DMS 273 (cell line): Measurements from ENCODE around the gene SPATA13.
A peak's percentile ranks its signal among the peaks of the same experiment; 100 is the strongest.

Experiments
- DNase-seq: peaks from one replicate; lab custom pipeline; 2025; ENCODE audit not compliant: unreplicated experiment; lab: John Stamatoyannopoulos, UW

The SPATA13 gene

DNA sequence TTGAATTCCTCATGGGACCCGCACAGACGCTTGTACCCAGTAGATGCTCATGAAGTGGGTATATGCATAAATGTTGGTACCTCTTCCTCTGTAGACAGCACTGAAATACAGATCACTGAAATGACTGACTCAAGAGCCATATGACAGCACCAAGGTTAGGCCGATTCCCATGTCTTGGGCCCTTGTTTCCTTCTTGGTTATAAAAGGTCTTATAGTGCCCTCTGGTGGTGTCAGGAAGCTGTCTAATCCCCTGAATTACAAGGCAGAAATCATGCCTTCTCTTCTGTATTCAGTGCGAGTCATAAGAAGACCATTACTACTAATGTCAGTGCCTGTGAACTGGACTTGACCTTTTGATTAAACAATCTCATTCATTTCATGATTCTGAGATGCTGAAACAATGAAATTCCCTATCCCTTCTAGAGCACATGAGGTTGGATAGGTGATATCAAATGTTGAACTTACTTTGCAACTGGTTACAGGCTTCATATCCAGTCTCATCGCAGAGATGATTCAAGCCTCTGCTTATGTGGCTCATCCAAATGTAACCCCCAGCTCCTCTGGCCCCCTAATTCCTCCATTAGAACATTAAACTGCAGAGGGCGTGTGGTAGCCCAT is 59.7 kb downstream of the SPATA13 start:
- peak; percentile 84 for DNase-seq

DNA sequence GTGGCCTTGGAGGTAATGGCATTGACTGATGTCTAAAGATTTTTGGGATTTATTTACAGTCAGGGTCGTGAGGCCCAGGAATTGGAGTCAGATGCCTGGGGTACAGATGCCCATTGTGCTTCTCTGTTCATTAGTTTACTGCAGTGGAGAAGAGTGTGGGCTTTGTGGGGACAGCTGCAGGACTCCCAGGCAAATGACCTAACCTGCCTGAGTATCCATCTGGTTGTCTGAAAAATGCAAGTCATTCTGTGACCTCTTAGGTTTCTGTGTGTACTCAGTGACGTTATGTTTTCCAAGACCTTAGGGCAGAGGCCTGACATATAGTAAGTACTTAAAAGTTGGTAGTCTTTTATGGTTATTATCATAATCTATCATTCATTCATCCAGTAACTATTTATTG is 60.5 kb downstream of the SPATA13 start:
- DNase-seq, result peak; percentile 2

DNA sequence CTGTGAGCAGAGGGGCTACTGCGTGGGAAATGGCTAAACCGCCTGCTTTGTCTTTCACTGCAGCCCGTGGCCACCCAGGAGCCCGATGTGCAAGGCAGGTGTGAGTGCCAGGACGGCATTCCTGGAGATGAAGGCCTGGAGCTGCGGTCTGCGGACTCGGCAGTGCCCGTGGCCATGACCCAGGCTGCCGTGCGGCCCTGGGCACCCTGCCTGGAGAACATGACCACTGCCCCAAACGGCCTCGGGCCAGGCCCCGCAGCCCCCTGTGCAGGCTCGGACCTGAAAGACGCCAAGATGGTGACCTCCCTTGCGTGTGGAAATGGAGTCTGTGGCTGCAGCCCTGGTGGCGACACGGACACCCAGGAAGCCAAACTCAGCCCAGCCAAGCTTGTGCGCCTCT is 62.2 kb downstream of the SPATA13 start:
- no peak for DNase-seq

DNA sequence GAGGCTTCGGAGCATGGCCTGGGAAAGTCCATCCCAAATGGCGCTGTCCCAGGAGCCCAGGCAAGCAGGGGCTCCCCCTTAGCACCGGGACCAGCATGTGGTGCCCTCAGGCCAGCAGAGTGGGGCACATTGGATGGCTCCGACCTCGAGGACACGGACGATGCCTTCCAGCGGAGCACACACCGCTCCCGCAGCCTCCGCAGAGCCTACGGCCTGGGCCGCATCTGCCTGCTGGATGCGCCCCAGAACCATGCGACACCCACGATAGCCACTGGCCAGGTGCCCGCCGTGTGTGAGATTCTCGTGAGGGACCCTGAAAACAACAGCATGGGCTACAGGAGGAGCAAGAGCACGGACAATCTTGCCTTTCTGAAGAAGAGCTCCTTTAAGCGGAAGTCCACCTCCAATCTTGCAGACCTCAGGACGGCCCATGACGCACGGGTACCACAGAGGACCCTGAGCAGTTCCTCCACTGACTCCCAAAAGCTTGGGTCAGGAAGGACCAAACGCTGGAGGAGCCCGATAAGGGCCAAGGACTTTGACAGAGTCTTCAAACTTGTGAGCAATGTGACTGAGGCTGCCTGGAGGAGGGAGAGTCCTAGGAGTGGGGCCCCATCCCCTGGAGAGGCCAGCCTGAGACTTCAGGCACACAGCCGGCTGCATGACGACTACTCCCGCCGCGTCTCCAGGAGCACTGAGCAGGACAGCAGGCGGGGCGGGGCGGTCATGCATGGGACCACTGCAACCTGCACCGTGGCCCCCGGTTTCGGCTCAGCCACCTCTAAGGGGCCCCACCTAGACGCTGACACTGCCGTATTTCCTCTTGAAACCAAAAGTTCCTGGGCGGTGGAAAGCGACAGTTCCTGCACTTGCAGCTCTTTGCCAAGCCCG is 63.1 kb downstream of the SPATA13 start:
- DNase-seq, result no peak

DNA sequence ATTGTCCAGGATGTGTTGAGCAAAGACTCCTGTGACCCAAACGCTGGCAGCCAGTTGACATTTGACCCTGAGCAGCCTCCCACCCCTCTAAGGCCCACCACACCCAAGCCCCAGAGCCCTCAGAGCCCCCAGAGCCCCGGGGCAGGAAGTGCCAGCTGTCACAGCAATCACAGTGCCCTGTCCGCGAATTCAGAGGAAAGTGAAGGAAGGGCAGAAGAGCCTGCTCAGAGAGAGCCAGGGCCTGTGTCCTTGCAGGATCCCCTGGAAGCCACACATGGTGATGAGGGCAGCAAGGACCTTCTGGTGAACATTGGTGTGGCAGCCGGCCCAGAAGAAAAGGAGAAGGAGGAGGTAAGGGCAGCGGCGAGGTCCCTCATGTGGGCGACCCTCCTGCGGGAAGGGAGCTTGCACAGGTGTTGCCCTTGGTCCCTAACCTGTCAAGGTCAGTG is 63.7 kb downstream of the SPATA13 start:
- DNase-seq, result no peak

DNA sequence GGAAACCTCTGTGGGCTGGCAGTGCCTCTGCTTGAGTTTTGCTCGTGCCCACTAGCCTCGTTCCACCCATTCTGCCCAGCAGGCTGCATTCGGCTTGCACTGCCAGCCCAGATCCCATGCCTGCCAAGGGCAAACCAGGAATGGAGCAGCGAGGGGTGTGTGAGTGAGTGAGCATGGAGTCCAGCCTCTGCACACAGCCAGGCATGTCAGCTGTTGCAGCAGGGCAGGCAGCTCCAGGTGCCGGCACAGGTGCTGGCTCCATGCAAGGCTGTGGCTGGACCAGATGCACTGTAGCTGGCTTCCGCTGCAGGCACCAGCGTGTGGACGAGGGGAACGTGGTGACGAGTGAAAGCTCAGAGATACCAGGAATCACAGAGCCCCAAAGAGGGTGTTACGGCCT is 64.5 kb downstream of the SPATA13 start:
- DNase-seq, result no peak

DNA sequence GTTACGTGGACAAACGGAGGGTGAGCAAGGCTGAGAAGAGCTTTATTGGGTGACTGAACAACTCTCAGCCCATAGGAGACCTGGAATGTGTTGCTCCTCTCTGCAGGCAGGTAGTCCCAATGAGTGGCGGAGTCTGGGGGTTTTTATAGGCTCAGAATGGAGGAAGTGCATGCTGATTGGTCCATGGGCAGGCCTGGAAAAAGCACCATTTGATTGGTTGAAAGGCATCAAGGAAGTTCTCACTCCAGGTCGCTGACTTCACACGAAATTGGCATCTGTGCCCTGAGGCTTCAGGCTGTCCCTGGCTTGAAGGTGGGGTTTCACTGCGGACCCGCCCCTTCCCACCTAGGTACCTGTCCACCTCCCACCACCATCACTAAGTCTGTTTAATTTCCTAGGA is 65.4 kb downstream of the SPATA13 start:
- DNase-seq, result no peak

DNA sequence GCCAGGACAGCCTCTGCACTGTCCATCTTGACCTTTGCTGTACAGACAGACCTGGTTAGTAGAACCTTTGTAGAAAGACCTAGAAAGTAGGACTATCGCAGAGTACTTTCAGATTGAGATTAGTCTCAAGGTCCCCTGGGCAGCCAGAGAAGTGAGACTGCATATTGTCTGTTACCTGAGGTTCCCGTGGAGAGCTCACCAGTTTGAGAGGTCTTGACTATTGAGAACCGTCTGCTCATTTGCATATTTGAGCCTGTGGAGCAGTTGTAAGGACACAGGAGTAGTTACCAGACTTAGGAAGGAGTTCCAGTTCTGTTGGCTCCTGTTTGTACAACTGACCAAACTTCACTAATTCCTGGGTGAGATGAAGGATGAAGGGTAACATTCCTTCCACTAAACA is 66.2 kb downstream of the SPATA13 start:
- DNase-seq, result no peak

DNA sequence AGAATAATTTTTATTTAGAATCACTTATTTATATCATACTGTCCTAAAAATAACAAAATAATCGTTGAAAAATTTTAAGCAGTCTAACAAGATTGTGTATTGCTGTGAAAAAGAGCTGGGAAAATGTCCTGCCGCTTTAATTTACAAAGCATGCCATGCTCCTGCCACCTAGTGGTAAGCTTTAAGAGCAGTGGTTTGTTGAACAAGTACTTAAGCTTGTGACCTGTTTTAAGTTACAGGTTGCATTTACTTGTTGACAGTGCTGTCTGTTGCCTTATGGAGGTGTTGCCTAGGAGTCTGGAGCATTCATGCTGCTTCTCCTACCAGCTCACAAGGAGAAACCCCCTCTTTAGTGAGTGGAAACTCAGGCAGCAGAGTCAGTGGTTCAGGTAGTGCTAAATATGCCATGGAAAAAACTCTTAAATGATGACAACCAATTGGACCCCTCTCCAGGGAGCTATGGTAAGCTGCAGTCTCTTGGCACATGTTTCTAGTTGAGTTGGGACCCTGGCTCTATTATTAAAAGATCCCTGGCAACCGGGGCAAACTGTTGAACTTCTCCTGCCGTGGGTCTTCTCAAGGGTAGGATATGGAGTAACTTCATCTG is 68.4 kb downstream of the SPATA13 start:
- peak; percentile 68 for DNase-seq

DNA sequence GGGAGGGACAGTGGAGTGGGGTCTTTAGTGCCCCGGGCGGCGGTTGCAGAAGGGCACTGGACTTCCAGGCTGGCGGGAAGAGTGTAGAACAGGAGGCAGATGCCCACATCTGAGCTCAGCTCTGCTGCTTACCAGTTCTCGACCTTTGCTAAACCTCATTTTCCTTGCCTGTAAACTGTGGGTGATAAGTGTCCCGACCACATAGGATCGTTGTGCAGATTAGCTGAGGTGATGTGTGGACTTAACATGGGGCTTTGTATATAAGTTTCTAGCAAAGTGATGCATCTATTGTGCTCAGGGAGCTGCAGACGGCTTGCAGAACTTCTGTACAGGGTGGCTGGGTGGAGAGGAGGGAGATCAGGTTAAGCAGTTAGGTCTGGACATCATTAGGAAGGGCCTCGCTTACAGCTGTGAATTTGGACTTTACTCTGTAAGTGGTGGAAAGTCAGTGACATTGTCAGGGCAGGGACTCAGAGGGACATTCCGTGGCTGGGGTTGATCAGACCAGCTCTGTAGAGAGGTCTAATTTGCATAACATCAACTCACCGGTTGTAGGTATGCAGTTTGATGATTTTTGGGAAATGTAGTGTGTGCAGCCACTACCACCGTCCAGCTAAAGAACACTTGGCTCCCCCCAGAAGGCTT is 70.0 kb downstream of the SPATA13 start:
- no peak for DNase-seq

DNA sequence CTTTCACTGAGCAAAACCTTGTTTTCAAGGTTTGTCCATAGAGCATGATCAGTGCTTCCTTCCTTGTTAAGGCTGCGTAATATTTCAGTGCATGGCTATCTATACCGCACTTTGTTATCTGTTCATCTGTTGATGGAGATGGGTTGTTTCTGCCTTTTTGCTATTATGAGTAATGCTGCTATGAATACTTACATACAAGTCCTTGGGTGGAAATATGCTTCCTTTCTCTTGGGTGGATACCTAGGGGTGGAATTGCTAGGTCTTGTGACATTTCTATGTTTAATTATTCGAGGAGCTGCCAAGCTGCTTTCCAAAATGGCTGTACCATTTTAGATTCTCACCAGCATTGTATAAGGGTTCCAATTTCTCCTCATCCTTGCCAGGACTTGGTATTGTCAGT is 70.9 kb downstream of the SPATA13 start:
- no peak for DNase-seq

DNA sequence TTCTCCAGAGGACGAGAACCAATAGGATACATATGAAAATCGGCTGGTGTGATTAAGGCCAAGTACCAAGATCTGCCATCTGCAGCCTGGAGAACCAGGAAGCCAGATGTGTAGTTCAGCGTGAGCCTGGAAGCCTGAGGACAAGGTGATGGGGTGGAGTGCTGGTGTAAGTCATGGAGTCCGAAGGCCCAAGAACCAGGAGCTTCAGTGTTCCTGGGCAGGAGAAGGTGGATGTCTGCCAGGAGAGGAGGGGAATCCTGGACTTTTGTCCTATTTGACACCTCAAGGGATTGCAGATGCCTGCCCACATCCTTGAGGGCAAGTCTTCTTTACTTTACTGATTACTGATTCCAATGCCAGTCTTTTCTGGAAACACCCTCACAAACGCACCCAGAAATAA is 71.5 kb downstream of the SPATA13 start:
- no peak for DNase-seq

DNA sequence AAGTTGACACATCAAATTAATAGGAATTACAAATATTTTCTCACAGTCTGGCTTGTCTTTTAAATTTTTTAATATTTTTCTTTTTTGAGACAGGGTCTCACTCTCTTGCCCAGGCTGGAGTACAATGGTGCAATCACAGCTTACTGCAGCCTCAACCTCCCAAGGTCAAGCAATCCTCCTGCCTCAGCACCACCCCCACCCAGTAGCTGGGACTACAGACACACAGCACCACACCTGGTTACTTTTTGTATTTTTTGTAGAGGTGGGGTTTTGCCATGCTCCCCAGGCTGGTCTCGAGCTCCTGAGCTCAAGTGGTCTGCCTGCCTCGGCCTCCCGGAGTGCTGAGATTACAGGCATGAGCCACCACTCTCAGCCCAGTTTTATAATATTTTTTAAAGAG is 72.0 kb downstream of the SPATA13 start:
- peak; percentile 2 for DNase-seq

DNA sequence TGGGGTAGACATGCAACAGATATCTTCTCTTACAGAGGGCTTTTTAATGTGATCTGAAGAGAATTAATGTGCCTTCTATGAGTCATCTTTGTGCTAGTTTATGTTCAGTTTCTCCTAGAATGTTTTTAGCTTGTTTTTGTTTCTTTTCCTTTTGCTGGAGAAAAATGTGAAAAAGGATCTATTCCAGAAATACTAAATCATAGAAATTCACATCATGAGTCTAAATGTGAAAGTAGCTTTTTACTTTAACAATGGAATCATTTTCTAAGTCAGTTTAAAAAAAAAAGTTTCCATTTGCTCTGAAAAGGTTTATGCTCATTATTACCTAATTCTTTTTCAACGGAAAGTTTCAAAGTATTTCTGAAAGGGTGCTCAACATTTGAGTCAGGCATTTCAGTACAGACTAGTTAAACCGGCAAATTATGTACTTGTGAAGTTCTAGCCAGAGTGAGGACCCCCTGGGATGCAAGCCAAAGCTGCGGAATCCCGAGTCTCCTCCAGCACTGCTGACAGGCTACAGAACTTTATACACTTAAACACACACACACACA is 72.9 kb downstream of the SPATA13 start:
- no peak for DNase-seq

DNA sequence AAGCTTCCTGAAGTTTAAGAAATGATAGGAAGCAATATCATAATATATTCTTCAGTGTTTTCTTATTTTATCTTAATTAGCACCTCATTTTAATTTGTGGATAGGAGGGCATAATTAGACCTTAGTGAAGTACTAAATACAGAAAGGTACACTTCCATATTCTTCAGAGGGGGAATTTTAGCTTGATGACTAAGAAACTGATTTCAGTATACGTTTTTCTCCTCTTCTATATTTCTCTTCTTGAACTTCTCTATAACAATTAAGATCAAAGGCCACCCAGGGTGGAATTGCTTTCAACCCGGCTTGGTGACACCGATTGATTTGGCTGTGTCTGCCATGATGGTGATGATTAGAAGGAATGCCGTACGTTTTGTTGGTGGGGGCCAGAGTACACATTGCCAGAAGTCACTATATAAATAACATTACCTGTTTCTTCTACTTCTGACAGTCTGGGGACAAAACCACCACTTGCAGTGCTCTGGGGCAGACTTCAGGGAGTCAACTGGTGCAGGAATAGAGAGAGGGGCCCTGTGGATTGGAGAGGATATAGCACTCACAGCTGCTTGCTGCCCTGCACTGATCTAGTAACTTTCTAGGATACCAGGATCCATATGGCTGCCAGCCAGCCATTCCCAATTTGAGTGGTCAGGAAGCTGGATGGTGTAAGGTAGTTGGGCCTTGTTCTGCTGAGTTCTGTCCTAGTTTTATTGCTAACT is 73.8 kb downstream of the SPATA13 start:
- DNase-seq, result no peak

DNA sequence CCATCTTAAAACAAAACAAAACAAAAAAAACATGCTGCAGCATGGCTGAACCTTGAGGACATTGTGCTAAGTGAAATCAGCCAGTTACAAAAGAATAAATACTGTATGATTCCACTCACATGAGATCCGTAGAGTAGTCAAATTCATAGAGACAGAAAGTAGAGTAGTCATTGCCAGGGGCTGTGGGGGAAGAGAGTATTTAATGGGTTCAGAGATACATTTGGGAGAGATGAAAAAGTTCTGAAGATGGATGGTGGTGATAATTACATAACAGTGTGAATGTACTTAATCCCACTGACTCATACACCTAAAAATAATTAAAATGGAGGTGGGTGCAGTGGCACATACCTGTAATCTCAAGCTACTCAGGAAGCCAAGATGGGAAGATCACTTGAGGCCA is 76.8 kb downstream of the SPATA13 start:
- no peak for DNase-seq

DNA sequence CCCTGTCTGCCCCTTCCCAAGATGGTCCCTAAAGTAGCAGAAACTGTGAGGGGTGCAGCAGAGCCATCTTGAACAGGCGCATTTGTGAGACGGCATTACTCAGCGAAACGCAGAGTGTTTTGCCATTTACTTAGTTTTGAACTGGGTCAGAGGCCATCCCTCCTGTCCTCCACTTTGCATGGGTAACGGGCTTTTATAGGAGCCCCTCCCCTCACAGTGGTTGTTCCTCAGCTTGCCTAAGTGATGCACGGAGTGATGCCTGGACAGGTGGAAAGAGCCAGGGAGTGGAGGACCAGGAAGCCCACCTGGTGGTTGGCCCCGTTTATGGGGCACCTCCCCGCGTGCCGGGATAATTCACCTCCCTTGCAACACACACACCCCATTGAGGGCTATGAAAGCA is 80.8 kb downstream of the SPATA13 start:
- no peak for DNase-seq

DNA sequence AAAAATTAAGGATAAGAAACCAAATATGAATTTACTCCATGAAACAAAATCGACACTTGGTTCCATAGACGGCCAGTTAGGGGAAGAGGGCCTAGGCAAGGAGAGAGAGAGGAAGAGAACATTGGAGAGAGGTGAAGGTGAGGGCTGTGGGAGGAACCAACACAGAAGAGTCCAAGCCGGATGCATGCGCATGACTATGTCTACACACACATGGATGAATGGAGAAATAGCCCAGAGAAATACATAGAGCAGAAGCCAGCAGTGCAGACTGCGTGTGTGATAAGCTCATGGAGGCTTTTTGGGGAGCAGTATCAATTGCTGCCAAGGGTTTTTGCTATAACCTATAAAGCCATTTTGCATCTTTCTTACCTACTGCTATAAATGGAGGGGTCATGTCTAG is 81.6 kb downstream of the SPATA13 start:
- DNase-seq, result no peak

DNA sequence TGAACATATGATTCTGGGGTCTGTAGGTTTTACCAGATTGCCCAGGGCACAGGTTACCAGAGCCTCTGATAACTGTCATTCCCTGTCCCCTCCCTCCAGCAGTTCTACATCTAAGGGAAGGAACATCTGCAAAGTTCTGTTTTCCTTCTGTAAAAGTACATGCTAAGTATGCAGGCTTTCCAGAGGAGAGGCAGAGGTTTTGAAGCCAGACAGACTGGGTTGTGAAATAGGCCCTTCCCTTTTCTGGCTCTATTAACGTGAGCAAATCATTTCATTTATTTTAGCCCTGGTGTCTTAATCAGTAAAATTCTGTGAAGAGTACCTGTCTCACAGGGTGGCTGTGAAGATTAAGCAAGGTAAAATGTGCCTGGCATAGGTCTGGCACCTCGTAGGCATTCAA is 82.8 kb downstream of the SPATA13 start:
- DNase-seq, result no peak

DNA sequence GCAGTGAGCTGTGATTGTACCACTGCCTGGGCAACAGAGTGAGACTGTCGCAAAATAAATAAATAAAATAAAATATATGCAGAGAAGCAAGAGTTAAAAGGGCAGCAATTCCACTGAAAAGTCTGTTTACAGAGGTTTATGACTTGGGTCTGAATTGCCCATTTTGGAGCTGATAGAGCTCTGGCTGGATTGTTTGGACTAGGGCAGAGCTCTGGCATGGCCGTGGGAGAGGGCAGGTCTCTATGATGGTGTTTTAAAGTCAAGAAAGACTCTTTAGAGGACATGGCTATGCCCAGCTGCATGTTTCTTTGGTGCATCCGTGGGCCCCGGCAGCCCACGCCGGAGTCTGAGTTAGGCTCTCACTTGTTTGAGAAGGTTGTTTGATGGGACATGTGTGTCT is 84.3 kb downstream of the SPATA13 start:
- DNase-seq, result no peak

DNA sequence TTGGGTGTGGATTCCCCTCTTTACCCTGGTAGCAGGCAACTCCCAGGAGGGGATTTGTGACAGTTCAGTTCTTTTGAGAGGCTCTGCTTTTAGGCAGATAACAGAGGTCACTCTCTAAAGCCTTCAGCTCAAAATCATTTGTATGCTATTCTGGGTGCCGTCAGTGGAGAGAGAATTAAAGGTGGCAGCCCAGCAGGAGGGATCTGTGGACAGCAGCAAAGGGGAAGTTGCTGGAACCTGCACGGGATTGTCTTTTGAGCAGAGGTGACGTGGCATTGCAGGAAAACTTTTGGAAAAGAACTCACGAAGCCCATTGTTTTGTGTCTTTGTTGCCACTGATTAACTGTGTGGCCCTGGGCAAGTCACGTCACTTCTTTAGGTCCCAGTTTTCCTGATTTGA is 86.5 kb downstream of the SPATA13 start:
- no peak for DNase-seq
